Fibroblast of lung (primary cell): ENCODE data around the gene RAB40A. TPM values are rescaled to one million over a fixed set of nuclear protein-coding genes. Genes with fewer than 3 reads are reported as not detected.
"Not testable (repeated sequence)": the region's sequence is repeated elsewhere in the genome, so short reads cannot be mapped to it uniquely, and the experiment has no call there.

Experiments
- DNase-seq, 2 donors: peaks; one replicate each; pipeline versions ENCODE4 v3.0.0 to v3.0.0-alpha.2; 2010; ENCODE audit warnings: low read depth in 2 of 2
- H2AFZ ChIP-seq: 2 replicates; pipeline ENCODE4 v1.5.1; 2012; ENCODE audit warnings: low read length, control low read depth, inconsistent platforms
- H3K27ac ChIP-seq: 2 replicates; pipeline ENCODE4 v1.5.1; 2011; ENCODE audit warnings: low read length, control low read depth; ENCODE audit not compliant: insufficient read depth
- H3K27me3 ChIP-seq: 2 replicates; pipeline ENCODE4 v1.5.1; 2011; ENCODE audit warnings: mild to moderate bottlenecking, low read length; ENCODE audit not compliant: control insufficient read depth, insufficient read depth
- H3K36me3 ChIP-seq: 2 replicates; pipeline ENCODE4 v1.5.1; 2011; ENCODE audit warnings: low read length; ENCODE audit not compliant: control insufficient read depth, insufficient read depth
- H3K4me1 ChIP-seq: 2 replicates; pipeline ENCODE4 v1.5.1; 2011; ENCODE audit warnings: low read length; ENCODE audit not compliant: control insufficient read depth, insufficient read depth; ENCODE audit errors: extremely low read depth
- H3K4me2 ChIP-seq: 2 replicates; pipeline ENCODE4 v1.5.1; 2011; ENCODE audit warnings: low read length, control low read depth; ENCODE audit not compliant: insufficient read depth; ENCODE audit errors: extremely low read depth
- H3K4me3 ChIP-seq, 4 experiments: fragments of 200-600 bp in 1 of 4; sonication (generic) in 1 of 4; replicated peaks in 1 of 4; 2 replicates each; pipeline ENCODE4 v1.5.1; 2011 to 2016; ENCODE audit warnings: low read length in 4 of 4, low read depth in 3 of 4, mild to moderate bottlenecking in 3 of 4, control low read depth in 2 of 4, inconsistent platforms in 1 of 4, mixed read lengths in 1 of 4; ENCODE audit not compliant: insufficient read depth in 1 of 4; ENCODE audit errors: control extremely low read depth in 1 of 4
- H3K79me2 ChIP-seq: 2 replicates; pipeline ENCODE4 v1.5.1; 2012; ENCODE audit warnings: mild to moderate bottlenecking, low read length, inconsistent platforms; ENCODE audit not compliant: control insufficient read depth, insufficient read depth
- H3K9ac ChIP-seq: 2 replicates; pipeline ENCODE4 v1.5.1; 2011; ENCODE audit warnings: mild to moderate bottlenecking, low read length, control low read depth; ENCODE audit not compliant: insufficient read depth
- H3K9me3 ChIP-seq: 2 replicates; pipeline ENCODE4 v1.5.1; 2012; ENCODE audit warnings: low read depth, low read length; ENCODE audit not compliant: control insufficient read depth, insufficient read depth
- H4K20me1 ChIP-seq: 2 replicates; pipeline ENCODE4 v1.5.1; 2011; ENCODE audit warnings: low read length; ENCODE audit not compliant: control insufficient read depth, insufficient read depth; ENCODE audit errors: extremely low read depth
- CTCF ChIP-seq, 2 donors: IDR thresholded peaks in 1 of 2; conservative IDR thresholded peaks in 1 of 2; 1 replicate in 1 of 2; 2 replicates in 1 of 2; pipeline ENCODE4 v1.5.1; 2011 to 2012; ENCODE audit warnings: low read length in 2 of 2, control low read depth in 1 of 2, inconsistent platforms in 1 of 2, low read depth in 1 of 2, mild to moderate bottlenecking in 1 of 2
- EZH2 ChIP-seq: IDR thresholded peaks from 2 replicates; pipeline ENCODE4 v1.5.1; 2012; ENCODE audit warnings: low read length, control low read depth, mild to moderate bottlenecking; ENCODE audit errors: missing control alignments
- polyA plus RNA-seq, 2 donors: library from polyadenylated mRNA; depleted of rRNA in 1 of 2; stranded (reverse) in 1 of 2; unstranded in 1 of 2; fragments of >200 nt; gene quantifications; 2 replicates each; pipeline ENCODE4 v1.2.1, GENCODE V29; 2011 to 2012; ENCODE audit warnings: missing spikeins in 1 of 2
- total RNA-seq: library from RNA; depleted of rRNA; stranded (reverse); fragments of >200 nt; gene quantifications from 2 replicates; pipeline ENCODE4 v1.2.1, GENCODE V29; 2014

RAB40A gene
- total and polyA plus RNA-seq, 2 donors (not counting 1 experiment from before 2014, with no cell fraction given) = 0.07 to 0.17 TPM

GRCh38 chrX:103475381-103475780 lies 43.9 kb downstream of the RAB40A start:
- no peak overlapping the region for H3K4me2 ChIP-seq
- no peak overlapping the region for H3K27ac ChIP-seq
- DNase-seq = peak in 1 of 2 donors; percentile 5

DNA sequence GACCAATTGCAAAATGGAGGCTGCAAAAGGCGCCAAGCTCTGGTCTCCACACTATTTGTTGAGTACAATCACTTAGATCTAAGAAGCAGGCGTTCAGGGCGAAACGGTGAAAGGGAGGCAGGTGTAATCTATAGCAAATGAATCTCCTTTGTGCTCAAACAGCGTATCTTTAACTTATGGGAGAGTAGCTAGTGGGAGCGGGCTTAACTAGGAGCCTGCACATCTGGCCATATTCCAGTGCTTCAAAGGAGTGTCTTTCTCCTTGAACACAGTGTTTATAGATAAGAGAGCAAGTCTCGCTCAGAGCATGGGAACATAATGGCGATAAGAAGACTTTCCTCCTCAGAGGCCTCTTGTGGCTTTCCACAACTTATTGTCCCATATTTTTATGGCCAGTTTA lies 49.3 kb downstream of the RAB40A start:
- not testable (repeated sequence) for H3K4me2 ChIP-seq, H3K79me2 ChIP-seq, H3K27me3 ChIP-seq, H3K4me1 ChIP-seq, H3K9me3 ChIP-seq, DNase-seq, H4K20me1 ChIP-seq, H3K9ac ChIP-seq, H2AFZ ChIP-seq, H3K27ac ChIP-seq, H3K36me3 ChIP-seq, H3K4me3 ChIP-seq

More at GRCh38 chrX:103475381-103475780, 43.9 kb downstream of the RAB40A start:
- no peaks in the 10 kb centered on the region for H3K9me3 ChIP-seq
- no peak overlapping the region for H3K4me3 ChIP-seq
- no peaks in the 10 kb centered on the region for H3K27me3 ChIP-seq
- H3K36me3 ChIP-seq = no peaks in the 10 kb centered on the region
- no peak for TF ChIP-seq CTCF (conservative IDR thresholded peaks at IDR 0.05 in 1 of 2, IDR thresholded peaks at IDR 0.05 in 1 of 2; ENCODE audit: low read depth in 1 of 2, low read length in 2 of 2)
- no peak overlapping the region for H3K9ac ChIP-seq
- no peaks in the 10 kb centered on the region for H3K4me1 ChIP-seq
- H2AFZ ChIP-seq = no peak overlapping the region
- H3K79me2 ChIP-seq = no peaks in the 10 kb centered on the region
- H4K20me1 ChIP-seq = no peaks in the 10 kb centered on the region

DNA sequence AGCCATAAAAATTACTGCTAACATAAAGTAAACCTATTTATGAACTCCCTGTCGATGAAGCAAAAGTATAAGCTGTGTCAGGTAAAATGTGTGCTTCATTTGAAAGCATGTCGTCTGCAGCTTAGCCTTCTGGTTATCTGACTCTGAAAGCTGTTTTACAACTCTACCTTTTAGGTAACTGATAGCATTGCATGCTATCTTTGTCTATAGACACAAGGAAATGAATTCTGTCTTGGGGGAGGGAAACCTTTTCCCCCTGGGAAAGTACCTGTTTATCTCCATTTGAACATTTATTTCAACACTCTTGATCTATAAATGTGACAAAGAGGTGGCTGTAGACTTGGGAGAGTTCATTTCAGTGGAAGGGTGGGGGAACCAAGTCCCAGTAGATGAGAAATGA lies 51.4 kb downstream of the RAB40A start:
- no peak overlapping the region for H2AFZ ChIP-seq
- no peaks in the 10 kb centered on the region for H3K79me2 ChIP-seq
- TF ChIP-seq CTCF (conservative IDR thresholded peaks at IDR 0.05 in 1 of 2, IDR thresholded peaks at IDR 0.05 in 1 of 2; ENCODE audit: low read depth in 1 of 2, low read length in 2 of 2) (no peak), EZH2 (no peak)
- no peaks in the 10 kb centered on the region for H3K36me3 ChIP-seq
- H3K4me1 ChIP-seq = peaks cover 2% of the 10 kb centered on the region
- H3K27ac ChIP-seq = no peak overlapping the region
- H3K4me3 ChIP-seq = no peak overlapping the region
- H3K4me2 ChIP-seq = no peak overlapping the region
- no peak overlapping the region for H3K9ac ChIP-seq
- DNase-seq = no peak
- no peaks in the 10 kb centered on the region for H4K20me1 ChIP-seq
- no peaks in the 10 kb centered on the region for H3K9me3 ChIP-seq
- no peaks in the 10 kb centered on the region for H3K27me3 ChIP-seq
